ENCODE results near the gene CRYBB3. TPM values are rescaled to one million over a fixed set of nuclear protein-coding genes. Genes with fewer than 3 reads are reported as not detected.

Gene CRYBB3
- total RNA-seq, 1 donor from 2014 or later: 1.0 TPM

DNA sequence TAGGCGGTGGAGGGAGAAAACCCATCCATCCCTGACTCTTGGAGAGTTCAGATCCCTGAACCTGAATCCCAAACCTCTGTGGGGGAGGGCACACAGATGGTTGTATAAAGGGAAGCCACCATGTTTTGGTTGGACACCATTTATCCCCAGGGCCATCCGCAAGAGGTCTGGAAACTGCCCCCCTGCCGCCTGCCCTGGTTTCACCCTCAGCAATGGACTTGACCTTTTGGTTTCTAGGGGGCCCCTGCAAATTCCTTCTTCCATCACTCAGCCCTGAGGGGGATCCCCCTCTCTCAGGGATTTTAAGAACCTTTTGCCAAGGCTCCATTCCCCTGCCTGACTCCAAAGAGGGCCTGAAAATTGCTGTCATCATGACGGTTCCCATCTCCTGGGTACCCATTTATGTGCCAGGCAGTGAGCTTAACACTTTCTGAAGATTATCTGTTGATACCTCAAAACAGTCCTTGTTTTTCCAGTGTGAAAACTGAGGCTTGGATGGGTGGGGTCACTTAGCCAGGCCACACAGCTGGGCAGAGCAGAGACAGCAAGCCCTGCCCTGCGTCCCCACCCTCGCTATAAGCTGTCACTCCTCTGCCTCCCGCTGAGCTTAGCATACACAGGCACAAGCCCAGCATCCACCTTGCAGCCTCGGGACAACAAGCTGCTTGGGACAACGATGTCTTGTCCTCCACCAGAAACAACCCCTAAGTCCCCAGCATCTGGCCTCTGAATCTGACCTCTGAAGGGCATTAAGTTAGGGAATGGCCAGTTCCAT, 33.2 kb upstream of the CRYBB3 start:
- no peak for DNase-seq (ENCODE audit: low spot score, unreplicated experiment)
- Mint-ChIP-seq H3K27me3 (no peaks in the 10 kb centered on the region), H3K36me3 (ENCODE audit: insufficient read depth) (no peaks in the 10 kb centered on the region), H3K4me1 (ENCODE audit: low read depth) (peaks cover 6% of the 10 kb centered on the region), H3K27ac (peak overlapping the region; percentile 29), H3K4me3 (ENCODE audit: low read depth) (no peak overlapping the region), H3K9me3 (ENCODE audit: low read depth) (no peaks in the 10 kb centered on the region)
- TF ChIP-seq, protein P1, sequence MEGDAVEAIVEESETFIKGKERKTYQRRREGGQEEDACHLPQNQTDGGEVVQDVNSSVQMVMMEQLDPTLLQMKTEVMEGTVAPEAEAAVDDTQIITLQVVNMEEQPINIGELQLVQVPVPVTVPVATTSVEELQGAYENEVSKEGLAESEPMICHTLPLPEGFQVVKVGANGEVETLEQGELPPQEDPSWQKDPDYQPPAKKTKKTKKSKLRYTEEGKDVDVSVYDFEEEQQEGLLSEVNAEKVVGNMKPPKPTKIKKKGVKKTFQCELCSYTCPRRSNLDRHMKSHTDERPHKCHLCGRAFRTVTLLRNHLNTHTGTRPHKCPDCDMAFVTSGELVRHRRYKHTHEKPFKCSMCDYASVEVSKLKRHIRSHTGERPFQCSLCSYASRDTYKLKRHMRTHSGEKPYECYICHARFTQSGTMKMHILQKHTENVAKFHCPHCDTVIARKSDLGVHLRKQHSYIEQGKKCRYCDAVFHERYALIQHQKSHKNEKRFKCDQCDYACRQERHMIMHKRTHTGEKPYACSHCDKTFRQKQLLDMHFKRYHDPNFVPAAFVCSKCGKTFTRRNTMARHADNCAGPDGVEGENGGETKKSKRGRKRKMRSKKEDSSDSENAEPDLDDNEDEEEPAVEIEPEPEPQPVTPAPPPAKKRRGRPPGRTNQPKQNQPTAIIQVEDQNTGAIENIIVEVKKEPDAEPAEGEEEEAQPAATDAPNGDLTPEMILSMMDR (IDR thresholded peaks at IDR 0.05; ENCODE audit: unreplicated experiment): no peak

DNA sequence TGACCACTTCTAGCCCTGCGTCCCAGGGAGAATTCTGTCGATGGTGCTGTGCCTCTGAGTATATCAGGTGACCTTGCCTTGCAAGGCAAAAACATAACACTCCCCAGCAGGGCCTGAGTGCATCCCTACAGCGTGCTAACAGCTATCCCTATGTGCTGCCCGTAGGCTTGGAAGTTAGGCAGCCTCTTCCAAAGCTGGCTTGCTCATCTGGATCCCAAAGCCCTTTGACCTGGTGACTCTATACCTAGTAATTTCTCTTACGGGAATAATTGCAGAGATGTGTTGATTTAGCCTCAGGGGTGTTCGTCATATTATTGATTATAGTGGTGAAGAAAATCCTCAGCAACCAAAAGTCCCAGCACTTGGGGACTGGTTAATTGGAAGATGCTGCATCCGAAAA, 32.6 kb upstream of the CRYBB3 start:
- H3K9me3 Mint-ChIP-seq (ENCODE audit: low read depth): no peaks in the 10 kb centered on the region

DNA sequence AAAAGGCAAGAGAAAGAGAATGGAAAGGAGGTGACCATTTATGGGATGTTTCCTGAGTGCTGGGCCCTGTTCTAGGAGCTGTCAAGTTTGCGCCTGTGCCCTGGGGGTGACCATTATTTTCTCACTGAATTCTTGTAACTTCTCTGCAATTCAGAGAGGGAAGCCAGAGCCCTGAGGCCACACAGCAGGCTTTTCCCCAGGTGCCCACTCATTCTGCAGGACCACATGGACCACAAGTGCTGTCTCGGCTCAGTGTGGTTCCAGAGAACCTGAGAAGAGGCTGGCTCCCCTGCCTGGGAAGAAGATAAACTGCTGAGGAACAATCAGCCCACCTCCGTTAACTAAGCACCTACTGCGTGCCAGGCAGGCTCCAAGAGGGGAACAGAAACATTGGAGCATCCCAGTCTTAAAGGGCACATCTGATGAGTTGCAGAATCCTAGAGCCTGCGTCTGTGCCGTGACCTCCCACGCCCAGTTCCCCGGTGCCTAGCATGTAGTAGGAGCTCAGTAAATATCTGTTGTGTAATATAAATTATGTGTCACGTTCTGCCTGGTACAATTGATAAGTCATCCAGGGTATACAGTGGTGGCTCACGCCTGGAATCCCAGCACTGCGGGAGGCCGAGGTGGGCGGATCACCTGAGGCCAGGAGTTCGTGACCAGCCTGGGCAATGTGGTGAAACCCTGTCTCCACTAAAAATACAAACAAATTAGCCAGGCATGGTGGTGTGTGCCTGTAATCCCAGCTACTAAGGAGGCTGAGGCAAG, 31.6 kb upstream of the CRYBB3 start:
- Mint-ChIP-seq H3K27me3 (no peaks in the 10 kb centered on the region), H3K4me1 (ENCODE audit: low read depth) (peaks cover 6% of the 10 kb centered on the region), H3K36me3 (ENCODE audit: insufficient read depth) (peaks cover 5% of the 10 kb centered on the region), H3K9me3 (ENCODE audit: low read depth) (no peaks in the 10 kb centered on the region), H3K4me3 (ENCODE audit: low read depth) (no peak overlapping the region), H3K27ac (no peak overlapping the region)
- TF ChIP-seq, protein P1 (IDR thresholded peaks at IDR 0.05; ENCODE audit: unreplicated experiment): no peak
- DNase-seq (ENCODE audit: low spot score, unreplicated experiment): no peak

More for the DNA sequence above, 32.6 kb upstream of the CRYBB3 start:
- H3K36me3 Mint-ChIP-seq (ENCODE audit: insufficient read depth): peaks cover 2% of the 10 kb centered on the region
- H3K4me1 Mint-ChIP-seq (ENCODE audit: low read depth): peaks cover 6% of the 10 kb centered on the region
- H3K4me3 Mint-ChIP-seq (ENCODE audit: low read depth): no peak overlapping the region
- H3K27ac Mint-ChIP-seq: peak overlapping the region; percentile 29
- no peak for DNase-seq (ENCODE audit: low spot score, unreplicated experiment)
- TF ChIP-seq, protein P1 (IDR thresholded peaks at IDR 0.05; ENCODE audit: unreplicated experiment): no peak
- no peaks in the 10 kb centered on the region for H3K27me3 Mint-ChIP-seq

DNA sequence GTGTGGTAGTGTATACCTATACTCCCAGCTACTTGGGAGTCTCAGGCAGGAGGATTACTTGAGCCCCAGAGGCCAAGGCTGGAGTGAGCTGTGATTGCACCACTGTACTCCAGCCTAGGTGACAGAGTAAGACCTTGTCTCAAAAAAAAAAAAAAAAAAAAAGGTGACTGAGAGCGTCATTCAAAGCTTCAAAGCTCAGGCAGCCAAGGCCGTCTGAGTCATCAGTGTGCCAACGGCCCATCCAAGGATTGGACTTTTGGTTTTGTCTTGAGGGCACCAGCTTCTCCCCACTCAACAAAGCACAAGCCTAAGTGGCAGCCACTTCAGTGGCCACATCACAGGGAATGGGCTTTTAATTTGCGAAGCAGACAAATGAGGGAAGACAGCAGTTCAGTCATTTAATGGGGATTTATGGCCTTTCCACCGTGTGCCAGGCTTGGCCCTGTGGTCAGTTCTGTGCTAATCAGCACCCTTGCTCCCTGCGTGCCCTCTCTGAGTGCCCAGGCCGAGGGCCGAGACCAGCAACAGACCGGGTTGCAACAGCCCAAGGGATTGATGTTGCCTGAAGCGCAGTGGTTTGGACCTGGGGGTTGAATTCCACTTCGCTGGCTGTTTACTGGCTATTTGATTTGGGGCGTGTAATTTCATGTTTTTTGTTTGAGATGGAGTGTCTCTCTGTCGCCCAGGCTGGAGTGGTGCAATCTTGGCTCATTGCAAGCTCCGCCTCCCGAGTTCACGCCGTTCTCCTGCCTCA, 30.2 kb upstream of the CRYBB3 start:
- H3K4me3 Mint-ChIP-seq (ENCODE audit: low read depth): no peak overlapping the region
- H3K27ac Mint-ChIP-seq: no peak overlapping the region
- peaks cover 5% of the 10 kb centered on the region for H3K36me3 Mint-ChIP-seq (ENCODE audit: insufficient read depth)
- H3K27me3 Mint-ChIP-seq: no peaks in the 10 kb centered on the region
- TF ChIP-seq, protein P1 (IDR thresholded peaks at IDR 0.05; ENCODE audit: unreplicated experiment): no peak
- DNase-seq (ENCODE audit: low spot score, unreplicated experiment): no peak
- no peaks in the 10 kb centered on the region for H3K9me3 Mint-ChIP-seq (ENCODE audit: low read depth)
- H3K4me1 Mint-ChIP-seq (ENCODE audit: low read depth): peaks cover 6% of the 10 kb centered on the region

DNA sequence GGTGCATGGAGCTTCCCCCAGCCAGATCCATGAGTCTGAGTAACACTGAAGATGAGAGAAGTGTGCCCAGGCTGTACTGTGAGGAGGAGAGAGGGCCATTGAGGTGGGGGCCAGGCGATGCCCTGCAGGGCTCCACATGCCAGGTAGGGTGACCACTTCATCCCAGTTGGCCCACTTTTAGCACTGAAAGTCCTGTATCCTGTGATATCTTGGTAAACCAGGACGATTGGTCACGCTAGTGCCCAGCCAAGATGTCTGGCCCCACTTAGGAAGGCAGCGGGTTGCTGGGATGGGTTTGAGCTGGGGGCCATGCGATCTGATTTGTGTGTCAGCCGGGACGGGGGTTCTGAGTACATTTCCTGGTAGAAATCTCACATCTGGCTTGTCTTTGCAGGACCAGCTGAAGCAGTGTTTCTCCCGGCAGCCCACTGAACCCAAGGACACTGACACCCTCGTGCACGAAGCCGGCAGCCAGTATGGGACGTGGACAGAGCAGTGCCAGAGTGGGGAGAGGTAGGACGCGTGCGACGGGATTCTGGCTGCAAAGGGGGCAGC, 29.2 kb upstream of the CRYBB3 start:
- Mint-ChIP-seq H3K27me3 (no peaks in the 10 kb centered on the region), H3K4me3 (ENCODE audit: low read depth) (no peak overlapping the region), H3K27ac (no peak overlapping the region), H3K4me1 (ENCODE audit: low read depth) (peaks cover 4% of the 10 kb centered on the region), H3K9me3 (ENCODE audit: low read depth) (no peaks in the 10 kb centered on the region), H3K36me3 (ENCODE audit: insufficient read depth) (peaks cover 8% of the 10 kb centered on the region)
- no peak for DNase-seq (ENCODE audit: low spot score, unreplicated experiment)
- TF ChIP-seq, protein P1 (IDR thresholded peaks at IDR 0.05; ENCODE audit: unreplicated experiment): no peak

Data from progenitor cell of endocrine pancreas (in vitro differentiated cells).